GM21528 (cell line): Measurements from ENCODE around the gene SH2D3C.

ENCODE experiments used
- ATAC-seq: cut with Tn5 transposase; IDR thresholded peaks from one replicate; pipeline ENCODE4 v1.9.1; 2021; ENCODE audit warnings: mild to moderate bottlenecking, moderate library complexity; ENCODE audit not compliant: unreplicated experiment, low FRiP score

SH2D3C gene

DNA sequence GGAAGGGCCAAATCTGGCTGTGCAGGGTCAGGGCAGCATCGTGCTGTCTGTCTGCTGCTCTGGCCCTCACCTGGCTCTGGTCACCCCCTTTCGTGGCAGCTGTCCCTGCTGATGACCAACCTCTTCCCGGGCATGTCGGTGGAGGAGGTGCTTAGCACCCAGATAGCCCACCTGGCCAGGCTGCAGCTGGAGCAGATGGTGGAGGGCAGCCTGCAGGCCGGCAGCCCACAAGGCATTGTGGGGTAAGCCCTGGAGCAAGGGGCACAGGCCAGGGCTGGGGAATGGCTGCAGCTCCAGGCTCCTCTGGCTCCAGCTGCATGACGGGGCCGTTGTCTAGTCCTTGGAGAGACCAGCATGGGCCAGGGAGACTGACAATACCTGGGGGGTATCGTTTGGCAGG, 51.6 kb downstream of the SH2D3C start:
- ATAC-seq: no peak

DNA sequence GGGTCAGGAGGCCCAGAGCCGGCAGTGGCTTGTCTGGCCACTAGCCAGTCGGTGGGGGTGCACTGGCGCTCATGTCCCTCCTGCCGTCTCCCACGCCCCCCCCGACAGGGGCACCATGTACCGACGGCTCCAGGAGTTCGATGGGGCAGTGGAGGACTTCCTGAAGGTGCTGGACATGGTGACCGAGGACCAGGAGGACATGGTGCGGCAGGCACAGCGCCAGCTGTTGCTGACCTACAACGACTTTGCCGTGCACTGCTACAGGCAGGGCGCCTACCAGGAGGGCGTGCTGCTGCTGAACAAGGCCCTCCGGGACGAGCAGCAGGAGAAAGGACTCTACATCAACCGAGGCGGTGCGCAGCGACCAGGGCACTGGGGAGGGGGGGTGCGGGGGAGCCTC, 54.5 kb downstream of the SH2D3C start:
- ATAC-seq: no peak

DNA sequence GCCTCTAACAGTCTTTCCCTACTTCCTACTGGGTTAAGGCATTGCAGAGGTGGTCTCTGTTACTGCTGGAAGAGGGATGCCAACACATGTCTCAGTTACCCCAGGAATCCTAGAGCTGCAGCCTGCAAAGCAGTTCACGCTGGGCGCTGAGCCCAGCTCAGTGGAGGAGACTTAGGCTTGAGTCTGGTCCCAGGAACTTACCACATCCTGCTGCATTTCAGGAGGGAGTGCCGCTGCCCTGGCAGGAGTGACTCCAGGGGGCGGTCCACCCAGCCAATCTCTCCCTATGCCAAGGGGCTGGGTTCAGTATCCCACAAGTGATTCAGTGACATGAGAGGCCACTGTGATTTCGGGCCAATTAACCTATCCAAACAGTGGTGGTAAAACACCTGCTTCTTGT, 55.0 kb downstream of the SH2D3C start:
- no peak for ATAC-seq

DNA sequence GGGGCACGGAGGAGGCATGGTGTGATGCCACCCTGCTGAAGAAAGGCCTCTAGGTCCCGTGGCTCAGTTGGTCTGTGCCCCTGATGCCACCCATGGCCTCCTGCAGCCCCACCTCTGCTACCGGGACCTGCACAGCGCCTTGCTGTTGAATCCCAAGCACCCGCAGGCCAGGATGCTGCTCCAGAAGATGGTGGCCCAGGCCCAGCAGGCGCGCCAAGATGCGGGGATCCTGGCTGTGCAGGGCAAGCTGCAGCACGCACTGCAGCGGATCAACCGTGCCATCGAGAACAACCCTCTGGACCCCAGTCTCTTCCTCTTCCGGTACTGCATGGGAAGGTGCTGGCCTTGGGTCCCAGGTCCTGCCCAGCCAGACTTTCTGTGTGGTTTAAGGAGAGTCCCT, 55.5 kb downstream of the SH2D3C start:
- no peak for ATAC-seq

DNA sequence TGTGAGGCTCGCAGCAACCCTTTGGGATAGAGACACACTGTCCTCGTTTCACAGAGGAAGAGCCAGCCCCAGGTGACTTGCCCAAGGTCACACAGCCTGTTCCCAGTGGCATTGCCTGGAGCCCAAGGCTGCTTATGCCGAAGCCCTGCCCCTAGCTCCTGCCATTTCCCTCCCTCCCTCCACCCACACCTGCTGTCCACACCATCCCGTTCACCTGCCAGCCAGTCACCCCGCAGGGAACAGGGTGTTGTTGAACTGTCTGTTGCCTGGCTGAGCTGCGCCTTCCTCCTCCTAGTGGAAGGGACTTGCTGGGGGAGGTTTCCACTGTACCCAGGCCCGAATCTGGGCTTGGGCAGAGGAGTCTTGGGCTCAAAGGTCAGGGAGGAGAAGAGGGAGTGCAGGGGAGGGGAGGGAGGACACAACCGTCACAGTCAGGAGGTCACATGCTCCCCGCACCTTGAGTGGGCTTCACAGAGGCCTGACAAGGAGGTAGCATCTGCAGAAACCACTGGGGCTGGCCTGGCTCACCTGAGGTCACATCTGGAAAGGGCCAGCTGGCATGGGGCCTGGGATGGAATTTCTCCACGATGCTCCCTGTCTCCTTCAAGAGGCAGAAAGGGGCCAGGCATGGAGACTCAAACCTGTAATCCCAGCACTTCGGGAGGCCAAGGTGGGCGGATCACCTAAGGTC, 56.3 kb downstream of the SH2D3C start:
- no peak for ATAC-seq

DNA sequence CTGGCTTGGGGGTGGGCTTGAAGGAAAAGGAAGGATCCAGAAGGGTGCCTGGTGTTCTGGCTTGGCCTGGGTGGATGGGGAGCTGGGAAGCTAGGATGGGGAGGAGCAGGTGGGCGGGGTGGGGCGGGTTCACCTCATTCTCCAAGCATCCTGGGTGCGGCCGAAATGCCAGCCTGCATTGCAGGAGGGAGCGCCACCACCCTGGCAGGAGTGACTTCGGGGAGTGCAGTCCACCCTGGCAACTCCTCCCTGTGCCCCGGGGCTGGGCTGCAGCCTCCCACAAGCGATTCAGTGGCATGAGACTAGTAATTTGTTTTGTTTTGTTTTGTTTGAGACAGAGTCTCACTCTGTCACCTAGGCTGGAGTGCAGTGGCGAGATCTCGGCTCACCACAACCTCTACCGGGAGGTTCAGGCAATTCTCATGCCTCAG, 57.1 kb downstream of the SH2D3C start:
- ATAC-seq: no peak

DNA sequence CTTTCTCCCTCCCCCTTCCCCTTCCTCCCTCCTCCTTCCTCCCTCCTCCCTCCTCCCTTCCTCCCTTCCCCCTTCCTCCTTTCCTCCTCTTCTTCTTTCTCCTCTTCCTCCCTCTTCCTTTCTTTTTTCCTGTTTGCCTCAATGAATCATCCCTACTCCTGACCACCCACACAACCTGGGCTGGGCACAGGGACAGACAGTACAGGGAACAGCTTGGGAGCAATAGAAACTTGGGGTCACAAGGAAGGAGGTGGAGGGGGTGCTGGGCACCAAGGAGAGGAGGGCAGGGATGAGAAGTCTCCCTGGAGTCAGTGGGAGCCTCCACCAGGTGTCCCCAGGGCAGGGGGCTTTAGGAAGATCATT, 57.6 kb downstream of the SH2D3C start:
- ATAC-seq: no peak

DNA sequence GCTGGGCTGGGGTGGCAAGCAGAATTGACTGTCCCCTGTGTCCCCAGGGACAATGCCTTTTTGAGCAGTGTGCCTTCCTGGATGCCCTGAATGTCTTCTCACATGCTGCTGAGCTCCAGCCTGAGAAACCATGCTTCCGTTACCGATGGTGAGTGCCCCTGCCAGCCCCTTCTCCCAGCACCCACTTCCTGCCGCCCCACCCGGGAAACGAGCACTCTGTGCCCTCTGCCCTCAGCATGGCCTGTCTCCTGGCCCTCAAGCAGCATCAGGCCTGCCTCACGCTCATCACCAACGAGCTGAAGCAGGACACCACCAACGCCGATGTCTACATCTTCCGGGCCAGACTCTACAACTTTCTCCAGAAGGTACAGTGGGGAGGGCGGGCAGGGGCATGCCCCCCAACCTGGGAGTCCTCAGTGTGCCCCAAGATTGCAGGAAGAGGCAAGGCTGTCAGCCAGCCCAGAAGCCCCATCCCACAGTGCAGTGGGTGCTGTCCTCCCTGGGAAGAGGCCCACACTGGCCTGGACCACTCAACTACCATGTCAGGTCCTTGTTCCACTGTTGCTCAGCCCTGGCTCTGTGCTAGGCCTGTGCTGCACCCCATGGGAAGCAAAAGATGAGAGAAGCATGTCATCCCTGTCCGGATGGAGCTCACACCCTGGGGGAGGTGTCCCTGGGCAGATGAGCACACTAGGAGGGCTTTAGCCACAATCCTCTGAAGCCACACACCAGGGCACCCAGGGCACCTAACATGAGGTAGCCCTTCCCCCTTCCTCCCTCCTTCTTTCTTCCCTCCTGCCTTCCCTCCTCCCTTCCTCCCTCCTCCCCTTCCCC, 58.2 kb downstream of the SH2D3C start:
- ATAC-seq: no peak

DNA sequence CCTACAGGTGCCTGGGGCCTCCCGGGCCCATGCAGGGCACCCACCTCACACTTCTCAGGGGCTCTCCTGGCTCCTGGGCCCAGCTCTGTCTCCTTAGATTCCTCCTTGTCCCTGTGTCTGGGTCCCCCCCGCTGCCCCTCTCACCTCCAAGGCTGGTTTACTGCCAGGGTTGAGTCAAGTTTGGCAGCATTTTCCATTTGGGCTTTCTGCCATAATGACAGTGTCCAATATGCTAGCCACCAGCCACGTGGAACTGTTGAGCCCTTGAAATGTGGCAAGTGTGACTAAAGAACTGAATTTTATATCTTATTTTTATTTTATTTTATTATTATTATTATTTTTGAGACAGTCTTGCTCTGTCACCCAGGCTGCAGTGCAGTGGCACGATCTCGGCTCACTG, 60.7 kb downstream of the SH2D3C start:
- ATAC-seq: no peak

DNA sequence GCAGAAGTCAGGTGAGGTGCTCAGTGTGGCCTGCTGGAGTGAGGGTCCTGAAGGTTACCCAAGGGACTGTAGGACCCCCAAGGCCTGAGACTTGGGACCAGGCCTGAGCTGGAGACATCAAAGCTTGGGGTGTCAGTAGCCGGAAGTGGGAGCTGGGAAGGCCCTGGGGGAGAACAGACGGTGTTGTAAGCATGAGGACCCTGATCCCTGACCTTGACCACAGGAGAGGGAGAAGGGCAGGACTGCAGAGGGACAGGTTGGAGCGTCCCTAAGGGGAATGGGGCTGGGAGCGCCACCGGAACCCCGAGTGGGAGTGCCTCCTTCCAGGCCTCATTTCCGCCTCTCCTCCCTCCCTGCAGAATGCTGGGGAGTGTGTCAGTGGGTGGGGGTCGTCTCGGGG, 62.1 kb downstream of the SH2D3C start:
- no peak for ATAC-seq

DNA sequence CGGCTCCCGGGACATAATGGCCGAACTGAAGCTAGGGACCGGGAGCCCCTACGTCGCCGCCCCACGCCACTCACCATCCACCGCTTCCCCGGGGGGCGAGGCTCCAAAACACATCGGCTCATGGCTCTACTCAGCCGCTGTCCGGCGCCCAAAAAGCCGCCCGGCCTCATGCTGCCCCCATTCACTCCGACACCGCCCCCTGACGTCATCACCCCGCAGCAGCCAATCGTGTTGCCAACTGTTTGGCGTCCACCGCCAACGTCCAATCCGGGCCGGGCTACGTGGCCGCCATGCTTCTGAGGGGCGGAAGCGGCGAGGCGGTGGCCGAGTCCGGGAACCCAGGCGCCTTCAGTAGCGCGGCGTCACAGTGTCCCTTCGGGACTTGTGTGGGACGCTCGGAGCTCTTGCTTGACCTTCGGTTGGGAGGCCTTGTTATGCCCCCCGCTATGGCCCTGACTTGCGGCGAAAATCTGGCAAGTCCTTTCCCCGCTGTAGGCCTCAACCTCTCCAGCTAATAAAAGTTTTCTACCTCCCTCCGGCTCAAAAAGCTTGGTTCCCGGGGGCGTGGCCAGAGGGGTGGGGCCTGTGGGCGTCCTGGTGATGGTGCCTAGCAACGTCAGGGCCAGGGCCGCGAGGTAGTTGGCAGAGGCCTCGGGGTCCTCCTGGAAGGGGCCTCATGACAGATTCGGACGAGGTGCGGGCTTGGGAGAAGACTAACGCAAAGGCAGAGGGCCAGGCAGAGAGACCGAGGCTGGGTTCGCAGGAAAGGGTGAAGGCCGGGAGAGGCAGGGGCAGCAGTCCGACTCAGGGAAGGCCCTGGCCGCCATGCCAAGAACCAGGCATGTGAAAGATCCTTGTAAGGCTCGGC, 62.8 kb downstream of the SH2D3C start, which contains the start of the genes PTRH1 and TTC16:
PTRH1 (minus strand) TSS at position 194 of the 868 bp plus-strand sequence; CDS start at position 170, 24 bp downstream.
TTC16 (plus strand) TSS at position 610 of the 868 bp plus-strand sequence; CDS start at position 677, 67 bp downstream.
- peak; percentile 90 for ATAC-seq

DNA sequence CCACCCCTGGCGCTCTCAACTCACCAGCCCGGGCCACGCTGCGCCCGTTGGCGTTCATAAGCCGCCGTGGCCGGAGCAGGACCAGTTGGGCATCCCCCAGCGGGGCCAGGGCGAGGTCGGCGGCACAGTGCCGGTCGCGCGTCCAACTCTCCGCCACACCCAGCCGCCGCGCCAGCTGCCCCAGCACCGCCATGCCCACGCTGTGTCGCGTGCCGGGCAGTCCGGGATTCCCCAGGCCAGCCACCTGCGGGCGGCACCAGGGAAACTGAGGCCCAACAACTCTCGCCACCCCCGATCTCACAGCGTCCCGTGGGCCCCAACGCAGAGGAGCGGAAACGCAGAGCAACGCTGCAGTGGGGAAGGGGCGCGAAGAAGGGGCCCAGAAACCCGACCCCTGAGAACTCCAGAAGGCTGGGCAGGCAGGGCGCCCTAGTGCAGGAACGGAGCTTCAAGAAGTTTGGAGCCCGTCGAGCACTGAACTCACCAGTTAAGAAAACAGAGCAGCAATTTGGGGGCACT, 63.5 kb downstream of the SH2D3C start:
- ATAC-seq: peak; percentile 3

DNA sequence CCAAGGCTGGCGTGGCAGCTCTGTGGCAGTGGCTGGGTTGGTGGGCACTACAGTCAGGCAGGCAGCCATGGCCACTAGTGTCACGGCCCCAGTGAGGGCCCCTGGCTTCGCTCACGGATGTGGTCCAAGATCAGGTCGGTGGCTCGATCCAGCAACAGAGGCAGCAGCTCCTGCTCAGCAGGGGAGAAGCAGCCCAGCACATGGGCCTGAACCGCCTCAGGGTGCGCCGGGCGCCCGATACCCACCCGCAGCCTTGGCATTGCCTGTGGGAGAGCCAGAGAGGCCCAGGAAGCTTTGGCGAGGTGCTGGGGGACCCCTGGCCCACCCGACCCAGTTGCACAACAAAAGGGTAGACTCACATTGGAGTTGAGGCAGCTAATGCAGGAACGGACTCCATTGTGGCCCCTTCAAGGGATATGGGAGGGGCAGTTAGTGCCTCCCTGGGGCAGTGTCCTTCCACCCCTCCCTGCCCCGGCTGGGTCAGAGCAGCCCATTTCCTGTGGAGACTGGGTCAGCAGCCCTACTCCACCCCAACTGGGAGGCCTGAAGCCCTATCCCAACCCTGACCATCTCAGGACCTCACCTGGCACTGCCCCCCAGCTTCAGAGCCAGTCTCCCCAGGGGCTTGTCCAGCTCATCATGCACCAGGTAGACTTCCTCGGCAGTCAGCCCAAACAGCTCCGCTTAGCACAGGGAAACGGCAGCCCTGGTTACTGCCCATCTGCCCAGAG, 64.3 kb downstream of the SH2D3C start:
- ATAC-seq: no peak

DNA sequence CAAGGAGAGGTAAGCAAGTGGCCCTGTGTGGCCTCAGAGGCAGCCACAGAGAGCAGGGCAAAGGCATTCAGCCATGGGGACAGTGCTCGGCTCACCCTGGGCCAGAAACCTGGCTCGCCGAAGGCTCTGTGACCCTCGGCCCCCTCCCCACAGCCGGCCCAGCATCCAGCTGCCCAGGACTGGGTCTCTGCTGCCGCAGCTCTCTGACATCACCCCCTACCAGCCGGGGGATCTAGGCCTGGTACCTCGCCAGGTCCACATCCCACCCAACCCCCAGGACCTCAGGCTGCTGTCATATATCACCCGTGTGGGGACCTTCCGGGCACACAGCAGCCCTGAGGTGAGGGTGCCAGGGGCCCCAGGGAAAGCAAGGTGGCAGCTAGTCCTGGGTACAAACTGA, 65.6 kb downstream of the SH2D3C start:
- no peak for ATAC-seq

DNA sequence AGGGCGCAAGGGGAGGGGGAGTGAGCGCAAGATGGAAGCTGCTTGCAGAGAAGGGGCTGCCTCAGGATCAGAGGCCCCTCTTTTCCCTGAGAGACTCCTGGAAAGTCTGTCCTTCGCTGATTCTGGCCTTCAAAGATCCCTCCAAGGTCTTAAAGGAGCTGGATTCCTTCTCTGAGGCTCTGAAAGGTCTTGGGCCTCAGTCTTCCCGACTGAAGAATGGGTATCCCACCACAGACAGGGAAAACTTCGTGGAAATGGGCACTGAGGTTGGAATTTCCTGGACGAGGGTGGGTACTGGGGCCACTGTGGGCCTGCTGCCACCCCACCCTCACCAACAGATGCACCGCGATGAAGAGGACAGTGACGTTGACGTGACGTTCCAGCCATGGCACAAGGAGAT, 66.1 kb downstream of the SH2D3C start:
- no peak for ATAC-seq

DNA sequence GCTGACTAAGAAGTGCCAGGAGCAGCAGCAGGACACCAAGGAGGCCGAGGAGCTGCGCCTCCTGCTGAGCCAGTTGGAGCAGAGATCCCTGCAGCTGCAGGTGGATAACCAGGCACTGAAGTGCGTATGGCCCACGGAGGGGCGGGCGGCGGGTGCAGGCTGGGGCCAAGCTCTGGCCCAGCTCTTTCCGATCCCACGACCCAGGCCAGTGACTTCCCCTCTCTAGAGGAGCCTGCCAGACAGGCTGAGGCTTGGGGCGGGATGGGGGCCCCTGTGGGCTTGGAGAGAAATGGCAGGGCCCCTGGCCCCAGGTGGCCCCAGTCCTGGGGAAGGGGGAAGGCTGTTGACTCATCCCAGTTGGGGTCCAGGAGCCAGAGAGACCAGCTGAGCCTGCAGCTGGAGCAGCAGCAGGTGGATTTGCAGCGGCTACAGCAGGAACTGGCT, 66.6 kb downstream of the SH2D3C start:
- ATAC-seq: no peak

DNA sequence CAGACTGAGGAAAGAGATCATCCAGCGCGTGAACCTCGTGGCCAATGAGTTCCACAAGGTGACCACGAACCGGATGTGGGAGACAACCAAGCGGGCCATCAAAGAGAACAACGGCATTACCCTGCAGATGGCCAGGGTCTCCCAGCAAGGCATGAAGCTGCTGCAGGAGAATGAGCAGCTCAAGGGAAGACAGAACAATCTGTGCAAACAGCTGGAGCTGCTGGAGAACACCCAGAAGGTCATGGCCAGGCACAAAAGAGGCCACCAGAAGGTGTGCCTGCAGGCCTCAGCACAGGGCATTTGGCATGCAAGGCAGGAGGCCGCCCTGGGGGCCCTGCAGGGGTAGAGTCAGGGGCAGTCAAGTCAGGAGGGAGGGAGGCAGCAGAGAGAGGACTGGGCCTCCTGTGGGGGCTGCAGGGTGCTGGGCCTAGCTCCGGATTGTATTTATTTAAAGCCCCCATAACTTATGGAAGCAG, 67.2 kb downstream of the SH2D3C start:
- no peak for ATAC-seq

DNA sequence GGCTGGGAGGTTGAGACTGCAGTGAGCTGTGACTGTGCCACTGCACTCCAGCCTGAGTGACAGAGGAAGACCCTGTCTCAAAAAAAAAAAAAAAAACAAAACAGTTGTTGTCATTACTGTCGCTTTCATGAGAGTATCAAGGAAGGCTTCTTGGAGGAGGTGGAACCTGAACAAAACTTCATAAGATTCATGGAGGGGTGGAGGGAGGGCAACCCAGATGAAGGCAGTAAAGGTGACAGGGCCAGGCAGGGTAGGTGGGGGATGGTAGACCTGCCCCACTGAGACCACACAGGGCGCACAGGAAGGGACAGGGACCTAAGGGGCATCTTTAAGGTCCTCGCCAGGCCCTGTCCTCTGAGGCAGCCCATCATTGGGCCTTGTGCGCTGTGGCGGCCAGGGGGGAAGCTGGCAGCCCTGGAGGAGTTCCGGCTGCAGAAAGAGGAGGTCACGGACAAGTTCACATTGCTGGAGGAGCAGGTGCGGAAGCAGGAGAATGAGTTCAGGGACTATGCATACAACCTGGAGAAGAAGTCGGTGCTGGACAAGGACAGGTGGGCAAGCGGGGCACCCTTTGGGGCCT, 68.2 kb downstream of the SH2D3C start:
- ATAC-seq: no peak

DNA sequence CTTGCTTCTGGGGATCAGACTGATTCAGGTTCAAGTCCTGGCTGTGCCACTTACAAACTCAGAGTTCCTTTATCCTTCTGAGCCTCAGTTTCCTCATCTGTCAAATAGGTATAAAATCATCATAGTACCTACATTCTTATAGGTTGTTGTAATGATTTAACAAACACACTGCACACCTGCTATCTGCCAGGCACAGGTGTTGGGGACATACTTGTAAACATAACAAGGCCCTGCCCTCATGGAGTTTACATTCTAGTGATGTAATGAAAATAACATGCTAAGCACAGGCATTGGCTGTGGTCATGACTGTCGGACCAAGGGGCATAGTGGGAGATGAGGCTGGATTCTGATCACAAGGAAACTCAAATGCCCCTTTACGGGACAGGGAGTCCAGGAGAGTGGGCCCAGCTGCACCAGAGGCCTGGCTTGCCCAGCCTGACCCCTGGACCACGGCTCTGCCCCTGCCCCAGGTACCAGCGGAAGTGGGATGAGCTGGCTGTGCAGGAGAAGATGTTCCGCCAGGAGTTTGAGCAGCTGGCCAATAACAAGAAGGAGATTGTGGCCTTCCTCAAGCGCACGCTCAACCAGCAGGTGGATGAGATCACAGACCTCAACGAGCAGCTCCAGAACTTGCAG, 69.4 kb downstream of the SH2D3C start:
- no peak for ATAC-seq
